Mucosa of stomach (tissue), 1 donor: Measurements from ENCODE around the gene RPA1.

ENCODE experiments used
- H3K27me3 ChIP-seq: one replicate; pipeline ENCODE4 v1.7.0; 2013; ENCODE audit warnings: mild to moderate bottlenecking, low read length; ENCODE audit not compliant: control insufficient read depth, insufficient read depth
- H3K36me3 ChIP-seq: one replicate; pipeline ENCODE4 v1.7.0; 2013; ENCODE audit warnings: low read length; ENCODE audit not compliant: control insufficient read depth, insufficient read depth
- H3K4me1 ChIP-seq: one replicate; pipeline ENCODE4 v1.7.0; 2013; ENCODE audit warnings: mild to moderate bottlenecking, low read length; ENCODE audit not compliant: control insufficient read depth, insufficient read depth
- H3K4me3 ChIP-seq: one replicate; pipeline ENCODE4 v1.7.0; 2013; ENCODE audit warnings: low read length
- H3K9ac ChIP-seq: one replicate; pipeline ENCODE4 v1.7.0; 2013; ENCODE audit warnings: mild to moderate bottlenecking, low read length, moderate library complexity
- H3K9me3 ChIP-seq: one replicate; pipeline ENCODE4 v1.7.0; 2013; ENCODE audit warnings: mild to moderate bottlenecking, low read length, moderate library complexity; ENCODE audit not compliant: control insufficient read depth
- donor health status: Pancreatic carcinoma.

Gene RPA1

GRCh38 chr17:1916963-1917715 is 87.3 kb downstream of the RPA1 start:
- no peaks in the 10 kb centered on the region for H3K9me3 ChIP-seq
- H3K9ac ChIP-seq, result no peak overlapping the region
- no peak overlapping the region for H3K4me3 ChIP-seq
- no peaks in the 10 kb centered on the region for H3K36me3 ChIP-seq
- peaks cover 33% of the 10 kb centered on the region for H3K27me3 ChIP-seq
- H3K4me1 ChIP-seq, result no peaks in the 10 kb centered on the region

DNA sequence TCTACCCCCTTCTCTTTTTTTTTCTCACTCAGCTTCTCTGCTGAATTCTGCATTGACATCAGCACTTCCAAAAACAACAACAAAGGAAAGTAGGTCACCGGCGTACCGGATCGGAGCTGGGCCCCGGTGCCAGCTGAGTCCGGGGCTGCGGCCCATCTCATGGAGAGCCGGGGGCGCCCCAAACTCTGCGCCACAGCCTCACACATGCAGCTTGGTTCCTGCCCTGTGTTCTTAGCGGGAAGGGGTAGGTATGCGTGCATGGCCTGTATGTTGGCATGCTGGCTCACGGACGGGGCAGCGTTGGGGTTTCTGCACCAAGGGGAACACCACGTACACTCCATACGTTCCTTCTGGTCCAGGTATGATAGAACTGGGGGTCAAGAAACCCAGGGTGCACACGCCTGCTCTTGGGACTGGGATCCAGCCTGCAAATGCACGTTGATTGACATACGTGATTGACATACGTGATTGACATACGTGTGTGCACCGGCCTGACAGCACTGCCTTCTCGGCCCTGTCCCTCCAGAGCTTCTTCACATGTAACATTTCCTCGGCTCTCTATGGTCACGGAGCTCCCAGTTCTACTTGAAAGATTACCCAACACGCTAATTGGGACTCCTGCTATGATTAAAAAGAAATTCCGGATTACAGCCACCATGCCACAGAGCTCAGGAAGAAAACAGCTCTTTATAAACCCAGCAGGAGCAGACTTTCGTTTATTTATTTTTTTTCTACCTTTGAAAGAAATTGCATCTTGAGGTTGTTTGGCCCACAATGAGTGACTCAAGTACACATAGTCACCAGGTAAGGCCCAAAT is 88.7 kb downstream of the RPA1 start:
- H3K9me3 ChIP-seq, result no peaks in the 10 kb centered on the region
- no peaks in the 10 kb centered on the region for H3K4me1 ChIP-seq
- H3K4me3 ChIP-seq, result no peak overlapping the region
- H3K36me3 ChIP-seq, result no peaks in the 10 kb centered on the region
- no peak overlapping the region for H3K9ac ChIP-seq
- peaks cover 21% of the 10 kb centered on the region for H3K27me3 ChIP-seq

DNA sequence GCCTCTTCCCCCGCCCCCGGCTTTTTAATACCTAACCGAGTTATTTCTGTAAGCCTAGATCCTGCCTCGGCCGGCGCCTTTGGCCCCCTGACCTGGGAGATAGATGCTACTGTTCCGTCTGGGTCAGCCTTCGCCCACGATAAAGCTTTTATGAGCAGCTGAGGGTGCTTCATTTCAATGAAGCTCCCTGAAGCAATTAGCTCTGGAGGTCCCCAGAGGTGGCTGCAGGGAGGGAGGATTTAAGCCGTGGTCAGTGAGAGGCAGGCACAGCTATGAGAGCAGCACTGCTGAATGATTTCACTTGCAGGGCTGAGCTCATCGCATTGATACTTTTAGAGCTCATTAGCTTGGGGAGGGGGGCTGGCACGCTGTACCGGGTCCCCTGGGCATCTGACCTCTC is 89.4 kb downstream of the RPA1 start:
- H3K9me3 ChIP-seq, result no peaks in the 10 kb centered on the region
- no peak overlapping the region for H3K4me3 ChIP-seq

DNA sequence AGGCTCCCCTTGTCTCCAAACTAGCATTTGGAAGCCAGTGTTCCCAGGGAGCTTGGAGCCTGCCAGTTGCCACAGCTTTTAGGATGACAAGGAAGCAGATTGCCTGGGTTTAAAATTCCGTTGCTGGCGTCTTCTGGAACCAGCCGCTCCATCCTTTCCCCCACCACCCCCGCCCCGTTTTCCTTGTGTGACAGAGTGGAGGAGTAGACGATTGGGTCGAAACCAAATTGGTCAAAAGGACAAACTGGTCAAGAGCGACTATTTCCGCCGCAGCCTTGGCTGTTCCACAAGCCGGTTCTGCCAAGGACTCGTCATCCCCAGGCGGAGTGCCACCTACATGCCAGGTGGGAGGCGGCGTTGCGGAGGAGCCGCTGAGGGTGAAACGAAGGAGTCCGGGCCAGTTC is 91.1 kb downstream of the RPA1 start:
- no peaks in the 10 kb centered on the region for H3K36me3 ChIP-seq
- no peaks in the 10 kb centered on the region for H3K9me3 ChIP-seq
- H3K27me3 ChIP-seq, result peaks cover 15% of the 10 kb centered on the region
- no peak overlapping the region for H3K9ac ChIP-seq
- H3K4me3 ChIP-seq, result no peak overlapping the region
- H3K4me1 ChIP-seq, result no peaks in the 10 kb centered on the region

More for the DNA sequence above, 89.4 kb downstream of the RPA1 start:
- Histone ChIP-seq H3K4me1 (no peaks in the 10 kb centered on the region), H3K27me3 (peaks cover 21% of the 10 kb centered on the region), H3K9ac (no peak overlapping the region), H3K36me3 (no peaks in the 10 kb centered on the region)

DNA sequence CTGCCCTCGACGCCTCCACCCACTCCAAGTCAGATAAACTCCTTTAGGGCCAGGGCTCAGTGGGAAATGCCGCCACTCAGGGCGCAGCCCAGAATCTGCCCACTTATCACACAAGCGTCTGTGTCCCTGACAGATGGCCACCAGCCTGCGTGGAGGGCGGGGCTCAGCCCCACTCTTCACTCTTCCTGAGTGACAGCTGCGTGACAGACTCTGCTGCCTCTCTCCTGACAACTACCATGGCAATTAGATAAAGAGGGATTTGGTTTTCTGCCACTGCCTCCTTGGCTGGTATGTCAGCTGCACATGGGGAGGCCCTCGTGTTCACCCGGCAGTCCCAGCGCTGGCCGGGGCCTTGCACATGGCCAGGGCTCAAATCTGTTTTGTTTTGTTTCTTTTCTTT is 99.2 kb downstream of the RPA1 start:
- no peaks in the 10 kb centered on the region for H3K36me3 ChIP-seq
- H3K9me3 ChIP-seq, result no peaks in the 10 kb centered on the region
- no peak overlapping the region for H3K9ac ChIP-seq
- no peaks in the 10 kb centered on the region for H3K27me3 ChIP-seq
- H3K4me1 ChIP-seq, result peaks cover 9% of the 10 kb centered on the region
- H3K4me3 ChIP-seq, result no peak overlapping the region

DNA sequence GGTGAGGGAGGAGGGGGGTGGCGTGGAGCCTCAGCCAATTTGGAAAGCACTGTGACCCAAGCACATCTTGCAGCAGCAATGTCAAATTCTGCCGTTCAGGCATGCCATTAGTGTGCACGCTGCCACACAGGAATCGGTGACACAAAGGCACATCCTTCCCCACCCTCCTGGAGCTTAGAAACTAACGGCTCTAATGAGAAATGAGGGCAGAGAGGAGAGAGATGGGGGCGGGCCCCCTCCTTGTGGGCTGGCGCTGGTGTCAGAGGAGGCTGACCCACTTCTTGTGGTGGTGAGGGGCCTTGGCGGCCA is 100.5 kb downstream of the RPA1 start:
- Histone ChIP-seq H3K36me3 (no peaks in the 10 kb centered on the region), H3K9me3 (no peaks in the 10 kb centered on the region), H3K4me1 (peaks cover 9% of the 10 kb centered on the region), H3K27me3 (no peaks in the 10 kb centered on the region), H3K4me3 (no peak overlapping the region), H3K9ac (no peak overlapping the region)

DNA sequence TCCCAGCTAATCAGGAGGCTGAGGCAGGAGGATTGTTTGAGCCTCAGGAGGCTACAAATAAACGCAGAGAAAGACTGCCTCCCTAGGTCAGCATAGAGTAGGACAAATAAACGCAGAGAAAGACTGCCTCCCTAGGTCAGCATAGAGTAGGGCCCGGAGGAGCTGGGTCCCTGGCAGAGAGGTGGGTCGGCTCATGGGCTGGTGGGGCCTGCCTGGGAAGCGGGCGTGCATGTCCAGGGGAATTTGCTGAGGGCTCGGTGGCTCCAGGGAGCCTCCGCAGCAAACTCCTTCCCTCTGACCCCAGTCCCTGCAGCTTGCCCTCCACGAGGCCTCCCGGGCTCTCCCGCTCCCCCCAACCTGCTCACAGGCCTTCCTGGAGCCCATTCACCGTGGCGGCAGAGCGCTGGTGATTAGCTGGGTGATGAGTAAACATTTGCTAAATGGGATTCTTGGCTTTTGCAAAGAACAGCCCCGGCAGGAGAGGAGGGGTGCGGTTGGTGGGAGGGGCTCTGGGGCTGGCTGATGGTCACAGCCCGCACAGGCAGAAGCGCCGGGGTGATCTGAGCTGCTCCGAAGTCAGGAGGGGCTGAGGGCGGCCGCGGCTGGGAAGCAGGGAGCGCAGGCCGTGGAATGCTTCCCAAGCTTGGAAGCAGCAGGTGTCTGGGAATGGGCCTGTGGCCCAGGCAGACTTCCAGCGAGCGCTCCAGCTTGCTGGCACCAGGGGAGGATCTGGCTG is 102.2 kb downstream of the RPA1 start:
- Histone ChIP-seq H3K27me3 (no peaks in the 10 kb centered on the region), H3K4me1 (peaks cover 9% of the 10 kb centered on the region), H3K4me3 (no peak overlapping the region), H3K36me3 (no peaks in the 10 kb centered on the region), H3K9me3 (no peaks in the 10 kb centered on the region), H3K9ac (no peak overlapping the region)

- Histone ChIP-seq H3K4me3 (no peak overlapping the region), H3K4me1 (peaks cover 9% of the 10 kb centered on the region), H3K9ac (no peak overlapping the region), H3K36me3 (no peaks in the 10 kb centered on the region), H3K27me3 (no peaks in the 10 kb centered on the region), H3K9me3 (no peaks in the 10 kb centered on the region)
Measured at GRCh38 chr17:1933875-1934715, 104.3 kb downstream of the RPA1 start.

- Histone ChIP-seq H3K9me3 (no peaks in the 10 kb centered on the region), H3K27me3 (no peaks in the 10 kb centered on the region), H3K9ac (no peak overlapping the region), H3K4me1 (peaks cover 9% of the 10 kb centered on the region), H3K4me3 (no peak overlapping the region), H3K36me3 (no peaks in the 10 kb centered on the region)
Measured at GRCh38 chr17:1934901-1935300, 105.1 kb downstream of the RPA1 start.

- Histone ChIP-seq H3K9ac (no peak overlapping the region), H3K4me1 (peaks cover 9% of the 10 kb centered on the region), H3K36me3 (no peaks in the 10 kb centered on the region), H3K9me3 (no peaks in the 10 kb centered on the region), H3K4me3 (no peak overlapping the region), H3K27me3 (no peaks in the 10 kb centered on the region)
Measured at GRCh38 chr17:1936766-1937165, 107.0 kb downstream of the RPA1 start.

- Histone ChIP-seq H3K4me3 (no peak overlapping the region), H3K9ac (no peak overlapping the region), H3K4me1 (peaks cover 3% of the 10 kb centered on the region), H3K27me3 (no peaks in the 10 kb centered on the region), H3K36me3 (no peaks in the 10 kb centered on the region), H3K9me3 (no peaks in the 10 kb centered on the region)
Measured at GRCh38 chr17:1937461-1937860, 107.7 kb downstream of the RPA1 start.
